ENCODE results near the gene CAPN11. TPM values are rescaled to one million over a fixed set of nuclear protein-coding genes. Genes with fewer than 3 reads are reported as not detected.

The CAPN11 gene
- total RNA-seq, 1 experiment from 2014 or later: not detected

- no peaks in the 10 kb centered on the region for H3K9me3 ChIP-seq (ENCODE audit: low read length)
- no peaks in the 10 kb centered on the region; the same call in 1 of the 2 replicates for H3K36me3 ChIP-seq (ENCODE audit: insufficient read depth, low read length)
- no peak overlapping the region; the same call in 1 of the 2 replicates for H3K27ac ChIP-seq (ENCODE audit: low read length)
- peak; percentile 71 for DNase-seq
- peak overlapping the region; percentile 74 for H2AFZ ChIP-seq (ENCODE audit: low read length)
- H3K9me2 ChIP-seq (replicated peaks; ENCODE audit: insufficient read depth, low read length): no peaks in the 10 kb centered on the region
- peak overlapping the region; percentile 74 for H3K4me3 ChIP-seq (ENCODE audit: low read length)
- peaks cover 39% of the 10 kb centered on the region for H3K79me2 ChIP-seq (ENCODE audit: low read length)
- H4K20me1 ChIP-seq (ENCODE audit: insufficient read depth, low read depth, low read length): no peaks in the 10 kb centered on the region
- no peaks in the 10 kb centered on the region for H3K27me3 ChIP-seq (ENCODE audit: low read length)
- peak overlapping the region; percentile 92 for H3K4me2 ChIP-seq (ENCODE audit: low read depth, low read length, poor library complexity, severe bottlenecking)
- H3K4me1 ChIP-seq (ENCODE audit: low read length): peaks cover 49% of the 10 kb centered on the region
- H3K9ac ChIP-seq (ENCODE audit: low read length): peak overlapping the region; percentile 84
These were observed 65.7 kb downstream of the CAPN11 start for GRCh38 chr6:44224029-44224964.

DNA sequence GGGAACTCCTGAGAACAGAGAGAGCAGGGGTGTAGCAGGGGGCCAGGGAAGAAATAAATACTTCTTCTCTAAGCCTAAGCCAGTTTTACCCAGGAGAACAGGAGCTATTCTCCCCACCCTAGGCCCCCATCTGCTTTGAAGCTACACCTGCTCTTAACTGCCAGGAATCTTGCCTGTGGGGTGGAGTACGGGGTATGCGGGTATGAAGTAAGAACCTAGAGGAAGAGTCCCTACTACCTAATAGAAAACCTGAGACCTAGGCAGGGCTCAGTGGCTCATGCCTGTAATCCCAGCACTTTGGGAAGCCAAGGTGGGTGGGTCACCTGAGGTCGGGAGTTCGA is 66.3 kb downstream of the CAPN11 start:
- H3K27ac ChIP-seq (ENCODE audit: low read length): no peak overlapping the region
- H3K9me2 ChIP-seq (replicated peaks; ENCODE audit: insufficient read depth, low read length): no peaks in the 10 kb centered on the region
- H3K4me1 ChIP-seq (ENCODE audit: low read length): peaks cover 44% of the 10 kb centered on the region
- DNase-seq: no peak
- H3K9ac ChIP-seq (ENCODE audit: low read length): peak overlapping the region; percentile 84
- peaks cover 39% of the 10 kb centered on the region for H3K79me2 ChIP-seq (ENCODE audit: low read length)
- peak overlapping the region; percentile 92 for H3K4me2 ChIP-seq (ENCODE audit: low read depth, low read length, poor library complexity, severe bottlenecking)
- no peak overlapping the region for H2AFZ ChIP-seq (ENCODE audit: low read length)
- H3K27me3 ChIP-seq (ENCODE audit: low read length): no peaks in the 10 kb centered on the region
- no peaks in the 10 kb centered on the region for H3K9me3 ChIP-seq (ENCODE audit: low read length)
- H3K4me3 ChIP-seq (ENCODE audit: low read length): peak overlapping the region; percentile 74
- no peaks in the 10 kb centered on the region for H4K20me1 ChIP-seq (ENCODE audit: insufficient read depth, low read depth, low read length)
- no peaks in the 10 kb centered on the region; the same call in 1 of the 2 replicates for H3K36me3 ChIP-seq (ENCODE audit: insufficient read depth, low read length)

GRCh38 chr6:44225579-44226325 is 67.1 kb downstream of the CAPN11 start:
- Histone ChIP-seq H3K4me3 (ENCODE audit: low read length) (peak overlapping the region; percentile 74; the same call in 1 of the 2 replicates), H3K4me2 (ENCODE audit: low read depth, low read length, poor library complexity, severe bottlenecking) (peak overlapping the region; percentile 92), H3K27ac (ENCODE audit: low read length) (peak overlapping the region; percentile 52), H3K9me3 (ENCODE audit: low read length) (no peaks in the 10 kb centered on the region), H3K79me2 (ENCODE audit: low read length) (peaks cover 39% of the 10 kb centered on the region), H2AFZ (ENCODE audit: low read length) (no peak overlapping the region), H3K27me3 (ENCODE audit: low read length) (no peaks in the 10 kb centered on the region), H3K9me2 (replicated peaks; ENCODE audit: insufficient read depth, low read length) (no peaks in the 10 kb centered on the region), H3K36me3 (ENCODE audit: insufficient read depth, low read length) (no peaks in the 10 kb centered on the region; the same call in 1 of the 2 replicates), H4K20me1 (ENCODE audit: insufficient read depth, low read depth, low read length) (no peaks in the 10 kb centered on the region), H3K9ac (ENCODE audit: low read length) (peak overlapping the region; percentile 48), H3K4me1 (ENCODE audit: low read length) (peaks cover 42% of the 10 kb centered on the region)
- DNase-seq: no peak

GRCh38 chr6:44226368-44227147 is 67.9 kb downstream of the CAPN11 start:
- Histone ChIP-seq H3K4me2 (ENCODE audit: low read depth, low read length, poor library complexity, severe bottlenecking) (peak overlapping the region; percentile 92), H3K36me3 (ENCODE audit: insufficient read depth, low read length) (no peaks in the 10 kb centered on the region; the same call in 1 of the 2 replicates), H3K27ac (ENCODE audit: low read length) (peak overlapping the region; percentile 52; the same call in 1 of the 2 replicates), H2AFZ (ENCODE audit: low read length) (no peak overlapping the region), H3K4me3 (ENCODE audit: low read length) (no peak overlapping the region), H3K9me3 (ENCODE audit: low read length) (no peaks in the 10 kb centered on the region), H3K9ac (ENCODE audit: low read length) (peak overlapping the region; percentile 48), H3K9me2 (replicated peaks; ENCODE audit: insufficient read depth, low read length) (no peaks in the 10 kb centered on the region), H3K4me1 (ENCODE audit: low read length) (peaks cover 38% of the 10 kb centered on the region), H4K20me1 (ENCODE audit: insufficient read depth, low read depth, low read length) (no peaks in the 10 kb centered on the region), H3K27me3 (ENCODE audit: low read length) (no peaks in the 10 kb centered on the region), H3K79me2 (ENCODE audit: low read length) (peaks cover 39% of the 10 kb centered on the region)
- DNase-seq: no peak

GRCh38 chr6:44227148-44227793 is 68.7 kb downstream of the CAPN11 start:
- DNase-seq: no peak
- H3K27ac ChIP-seq (ENCODE audit: low read length): no peak overlapping the region
- H3K9me3 ChIP-seq (ENCODE audit: low read length): no peaks in the 10 kb centered on the region

DNA sequence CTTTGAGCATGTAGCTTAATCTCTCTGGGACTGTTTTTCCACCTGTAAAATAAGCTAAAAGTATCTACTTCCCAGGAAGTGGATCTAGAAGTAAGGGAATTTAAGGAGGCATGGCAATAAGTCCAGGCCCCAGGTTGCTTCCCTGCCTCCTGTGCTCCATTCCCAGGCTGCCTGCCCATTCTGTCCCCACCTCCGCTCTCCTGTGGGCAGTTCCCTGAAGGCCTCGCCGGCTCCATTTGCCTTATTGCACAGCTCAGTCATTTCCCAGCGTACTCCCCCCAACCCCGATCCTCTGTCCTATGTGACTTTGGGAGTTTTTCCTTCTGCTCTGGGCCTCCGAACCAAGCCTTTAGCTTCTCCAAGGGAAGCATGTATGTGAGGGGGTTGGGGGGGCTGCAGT is 69.4 kb downstream of the CAPN11 start:
- Histone ChIP-seq H3K9me2 (replicated peaks; ENCODE audit: insufficient read depth, low read length) (no peaks in the 10 kb centered on the region), H3K36me3 (ENCODE audit: insufficient read depth, low read length) (no peaks in the 10 kb centered on the region; the same call in 1 of the 2 replicates), H2AFZ (ENCODE audit: low read length) (no peak overlapping the region), H3K9me3 (ENCODE audit: low read length) (no peaks in the 10 kb centered on the region), H3K79me2 (ENCODE audit: low read length) (peaks cover 39% of the 10 kb centered on the region), H3K4me3 (ENCODE audit: low read length) (no peak overlapping the region), H3K27me3 (ENCODE audit: low read length) (no peaks in the 10 kb centered on the region), H4K20me1 (ENCODE audit: insufficient read depth, low read depth, low read length) (no peaks in the 10 kb centered on the region), H3K9ac (ENCODE audit: low read length) (no peak overlapping the region), H3K4me1 (ENCODE audit: low read length) (peaks cover 28% of the 10 kb centered on the region), H3K4me2 (ENCODE audit: low read depth, low read length, poor library complexity, severe bottlenecking) (no peak overlapping the region), H3K27ac (ENCODE audit: low read length) (no peak overlapping the region)
- DNase-seq: no peak

More at GRCh38 chr6:44227148-44227793, 68.7 kb downstream of the CAPN11 start:
- Histone ChIP-seq H3K4me1 (ENCODE audit: low read length) (peaks cover 35% of the 10 kb centered on the region), H3K36me3 (ENCODE audit: insufficient read depth, low read length) (no peaks in the 10 kb centered on the region; the same call in 1 of the 2 replicates), H3K9ac (ENCODE audit: low read length) (no peak overlapping the region), H3K9me2 (replicated peaks; ENCODE audit: insufficient read depth, low read length) (no peaks in the 10 kb centered on the region), H3K4me2 (ENCODE audit: low read depth, low read length, poor library complexity, severe bottlenecking) (no peak overlapping the region), H4K20me1 (ENCODE audit: insufficient read depth, low read depth, low read length) (no peaks in the 10 kb centered on the region), H3K4me3 (ENCODE audit: low read length) (no peak overlapping the region), H2AFZ (ENCODE audit: low read length) (no peak overlapping the region), H3K79me2 (ENCODE audit: low read length) (peaks cover 39% of the 10 kb centered on the region), H3K27me3 (ENCODE audit: low read length) (no peaks in the 10 kb centered on the region)

GRCh38 chr6:44228433-44228832 is 69.8 kb downstream of the CAPN11 start:
- DNase-seq: no peak
- H4K20me1 ChIP-seq (ENCODE audit: insufficient read depth, low read depth, low read length): no peaks in the 10 kb centered on the region
- no peaks in the 10 kb centered on the region for H3K9me3 ChIP-seq (ENCODE audit: low read length)
- H3K4me1 ChIP-seq (ENCODE audit: low read length): peaks cover 27% of the 10 kb centered on the region
- no peak overlapping the region for H3K4me2 ChIP-seq (ENCODE audit: low read depth, low read length, poor library complexity, severe bottlenecking)
- H3K27ac ChIP-seq (ENCODE audit: low read length): no peak overlapping the region
- H2AFZ ChIP-seq (ENCODE audit: low read length): no peak overlapping the region
- H3K79me2 ChIP-seq (ENCODE audit: low read length): peaks cover 39% of the 10 kb centered on the region
- H3K9me2 ChIP-seq (replicated peaks; ENCODE audit: insufficient read depth, low read length): no peaks in the 10 kb centered on the region
- no peaks in the 10 kb centered on the region; the same call in 1 of the 2 replicates for H3K36me3 ChIP-seq (ENCODE audit: insufficient read depth, low read length)
- no peak overlapping the region for H3K9ac ChIP-seq (ENCODE audit: low read length)
- no peak overlapping the region for H3K4me3 ChIP-seq (ENCODE audit: low read length)
- no peaks in the 10 kb centered on the region for H3K27me3 ChIP-seq (ENCODE audit: low read length)
